ENCODE measurements around the gene PTTG1IP2.
"Not testable (repeated sequence)": the region's sequence is repeated elsewhere in the genome, so short reads cannot be mapped to it uniquely, and the experiment has no call there.

PTTG1IP2 gene

DNA sequence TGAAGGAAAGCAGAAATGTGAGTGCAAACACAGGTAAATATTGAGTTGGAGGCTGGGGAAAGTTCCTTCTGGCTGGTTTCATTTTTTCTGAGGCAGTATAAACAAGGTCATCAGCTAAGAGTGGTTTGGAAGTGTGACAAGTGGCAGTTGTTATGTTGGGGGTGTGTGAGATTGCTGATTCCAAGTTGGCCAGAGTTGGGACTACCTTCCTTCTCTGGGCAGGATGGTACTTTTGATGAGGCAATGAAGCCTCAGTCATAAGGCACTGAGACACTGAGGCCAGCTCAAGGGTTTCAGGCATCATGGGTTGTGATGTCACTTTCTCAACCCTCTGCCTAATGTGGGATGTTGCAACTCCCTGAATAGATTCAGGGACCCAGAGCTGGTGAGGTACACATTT is 8.2 kb upstream of the PTTG1IP2 start:
- H3K27me3 Mint-ChIP-seq: peaks cover 3% of the 10 kb centered on the region

DNA sequence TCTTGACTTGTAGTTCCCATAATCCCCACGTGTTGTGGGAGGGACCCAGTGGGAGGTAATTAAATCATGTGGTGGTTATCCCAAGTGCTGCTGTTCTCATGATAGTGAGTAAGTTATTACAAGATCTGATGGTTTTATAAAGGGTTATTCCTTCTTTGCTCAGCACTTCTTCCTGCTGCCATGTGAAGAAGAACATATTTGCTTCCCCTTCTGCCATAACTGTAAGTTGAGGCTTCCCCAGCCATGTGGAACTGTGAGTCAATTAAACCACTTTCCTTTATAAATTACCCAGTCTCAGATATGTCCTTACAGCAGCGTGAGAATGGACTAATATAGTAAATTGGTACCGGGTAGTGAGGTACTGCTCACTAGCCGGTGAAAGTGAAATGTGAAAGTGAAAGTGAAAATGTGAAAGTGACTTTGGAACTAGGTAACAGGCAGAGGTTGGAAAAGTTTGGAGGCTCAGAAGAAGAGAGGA is 6.2 kb upstream of the PTTG1IP2 start:
- not testable (repeated sequence) for H3K27me3 Mint-ChIP-seq
- H3K27ac Mint-ChIP-seq: peak overlapping the region; percentile 70
- H3K4me1 Mint-ChIP-seq (ENCODE audit: low read depth): peaks cover 13% of the 10 kb centered on the region
- peaks cover 20% of the 10 kb centered on the region for H3K9me3 Mint-ChIP-seq (ENCODE audit: low read depth)
- peaks cover 20% of the 10 kb centered on the region for H3K36me3 Mint-ChIP-seq
- peak overlapping the region; percentile 86 for H3K4me3 Mint-ChIP-seq

More for the DNA sequence above, 8.2 kb upstream of the PTTG1IP2 start:
- no peak overlapping the region for H3K4me3 Mint-ChIP-seq
- no peak overlapping the region for H3K27ac Mint-ChIP-seq
- peaks cover 20% of the 10 kb centered on the region for H3K9me3 Mint-ChIP-seq (ENCODE audit: low read depth)
- peaks cover 13% of the 10 kb centered on the region for H3K4me1 Mint-ChIP-seq (ENCODE audit: low read depth)
- H3K36me3 Mint-ChIP-seq: peaks cover 20% of the 10 kb centered on the region

DNA sequence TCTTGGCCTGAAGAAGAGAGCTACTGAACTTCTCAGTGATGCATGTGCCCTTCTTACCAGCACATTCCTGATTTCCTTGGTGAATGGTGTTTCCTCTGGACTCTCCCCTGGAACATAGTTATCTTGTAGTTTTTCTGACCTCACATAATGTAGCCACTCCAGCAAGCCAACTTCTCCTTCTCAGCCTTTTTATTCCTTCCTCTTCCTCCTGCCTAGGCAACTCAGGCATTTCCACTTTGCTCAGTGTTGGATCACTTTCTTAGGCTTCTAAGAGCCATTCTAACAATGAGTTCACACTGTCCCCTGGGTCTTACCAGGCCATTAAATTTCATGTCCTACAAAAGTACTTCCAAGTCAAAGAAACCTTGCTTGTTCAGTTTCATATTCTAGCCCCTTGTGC is 3.6 kb upstream of the PTTG1IP2 start:
- Mint-ChIP-seq H3K27me3 (peaks cover 2% of the 10 kb centered on the region), H3K4me1 (ENCODE audit: low read depth) (peaks cover 13% of the 10 kb centered on the region), H3K36me3 (peaks cover 20% of the 10 kb centered on the region), H3K27ac (no peak overlapping the region), H3K9me3 (ENCODE audit: low read depth) (peaks cover 20% of the 10 kb centered on the region), H3K4me3 (no peak overlapping the region)

DNA sequence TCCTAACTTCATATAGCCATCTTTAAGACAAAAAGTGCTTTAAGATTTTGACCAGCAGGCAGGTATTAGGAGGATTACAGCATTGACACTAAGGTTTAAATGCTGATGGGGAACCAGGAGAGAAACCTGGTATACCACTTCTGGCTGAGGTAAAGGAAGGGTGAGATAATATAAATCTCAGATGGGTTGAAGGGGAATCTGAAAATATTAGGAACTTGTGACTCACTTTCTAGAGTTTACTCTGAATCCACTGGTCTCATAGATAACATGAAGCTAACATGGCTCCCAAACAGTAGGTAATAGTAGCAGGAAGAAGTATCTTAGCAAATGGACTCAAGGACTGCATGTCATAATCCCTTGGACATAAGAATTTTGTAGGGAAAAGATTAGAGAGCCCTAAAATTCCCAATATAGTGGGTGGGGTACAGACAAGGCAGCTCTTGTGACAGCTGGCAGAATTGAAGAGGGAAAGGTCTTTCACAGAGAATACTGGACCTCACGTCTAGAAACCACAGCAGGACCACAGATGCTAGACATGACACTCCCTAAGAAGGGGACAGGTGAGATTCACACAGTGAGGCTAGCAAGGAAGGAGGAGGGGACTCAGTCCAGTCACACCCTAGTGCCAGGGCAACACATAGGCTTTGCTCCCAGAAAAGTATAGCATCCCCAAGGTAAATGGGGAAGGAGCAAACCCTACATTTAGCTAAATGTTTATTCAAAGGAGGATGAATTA is 3.5 kb downstream of the PTTG1IP2 start:
- Mint-ChIP-seq H3K9me3 (ENCODE audit: low read depth) (no peaks in the 10 kb centered on the region), H3K27ac (no peak overlapping the region), H3K36me3 (peaks cover 2% of the 10 kb centered on the region), H3K4me3 (no peak overlapping the region), H3K27me3 (peaks cover 9% of the 10 kb centered on the region), H3K4me1 (ENCODE audit: low read depth) (no peaks in the 10 kb centered on the region)

DNA sequence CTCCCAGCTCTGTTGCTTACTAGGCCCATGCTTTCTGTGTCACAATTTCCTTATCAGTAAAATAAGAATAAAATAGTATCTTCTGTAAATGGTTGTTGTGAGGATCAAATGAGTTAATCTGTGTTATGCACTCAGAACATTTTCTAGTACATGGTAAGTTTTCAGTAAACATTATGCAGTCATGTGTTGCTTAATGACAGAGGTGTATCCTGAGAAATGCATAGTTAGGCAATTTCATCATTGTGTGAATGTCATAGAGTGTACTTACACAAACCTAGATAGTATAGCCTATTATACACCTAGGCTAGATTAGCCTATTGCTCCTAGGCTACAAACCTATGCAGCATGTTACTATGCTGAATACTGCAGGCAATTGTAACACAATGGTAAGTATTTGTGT is 4.4 kb downstream of the PTTG1IP2 start:
- H3K27ac Mint-ChIP-seq: no peak overlapping the region
- H3K27me3 Mint-ChIP-seq: peaks cover 8% of the 10 kb centered on the region
- no peak overlapping the region for H3K4me3 Mint-ChIP-seq
- peaks cover 2% of the 10 kb centered on the region for H3K36me3 Mint-ChIP-seq
- no peaks in the 10 kb centered on the region for H3K4me1 Mint-ChIP-seq (ENCODE audit: low read depth)
- H3K9me3 Mint-ChIP-seq (ENCODE audit: low read depth): no peaks in the 10 kb centered on the region

DNA sequence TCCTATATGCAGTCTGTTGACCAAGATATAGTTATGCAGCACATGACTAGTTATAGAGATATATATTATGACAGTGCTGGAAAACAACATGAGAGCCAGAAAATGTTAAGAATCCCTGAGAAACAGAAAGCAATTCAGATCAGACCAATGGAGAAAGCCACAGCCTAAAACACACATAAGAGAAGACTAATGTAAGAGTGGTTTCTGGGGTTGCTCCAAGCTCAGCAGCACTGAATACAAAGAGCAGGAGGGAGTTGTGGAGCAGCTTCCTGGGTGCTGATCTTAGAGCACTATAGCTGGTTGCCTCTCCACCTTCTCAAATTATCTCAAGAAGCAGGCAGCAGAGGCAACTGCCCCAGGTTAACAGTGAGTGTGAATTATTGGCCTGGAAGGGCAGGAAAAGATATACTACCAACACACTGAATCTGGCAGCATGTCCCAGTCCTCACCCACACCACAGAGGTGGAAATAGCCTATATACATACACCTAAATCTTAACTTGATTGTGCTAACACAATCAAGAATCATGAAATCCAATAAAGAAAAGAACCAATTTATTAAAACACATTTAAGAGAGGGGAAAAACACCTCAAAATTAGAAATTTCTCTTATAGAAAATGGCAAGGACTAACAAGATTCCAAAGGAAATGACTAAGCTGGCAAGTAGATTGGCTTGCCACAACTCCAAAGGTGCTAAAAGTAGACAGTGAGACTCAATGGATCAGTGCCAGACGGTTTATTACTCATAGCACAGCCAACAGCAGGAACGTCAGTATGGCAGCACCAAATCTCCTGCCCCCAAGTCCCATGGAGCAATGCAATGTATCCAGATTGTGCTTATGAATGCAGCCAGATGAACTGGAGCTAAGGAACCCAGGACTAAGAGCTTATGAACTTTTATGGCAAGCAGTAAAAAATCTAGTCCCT is 5.1 kb downstream of the PTTG1IP2 start:
- Mint-ChIP-seq H3K27ac (no peak overlapping the region), H3K4me3 (no peak overlapping the region)

DNA sequence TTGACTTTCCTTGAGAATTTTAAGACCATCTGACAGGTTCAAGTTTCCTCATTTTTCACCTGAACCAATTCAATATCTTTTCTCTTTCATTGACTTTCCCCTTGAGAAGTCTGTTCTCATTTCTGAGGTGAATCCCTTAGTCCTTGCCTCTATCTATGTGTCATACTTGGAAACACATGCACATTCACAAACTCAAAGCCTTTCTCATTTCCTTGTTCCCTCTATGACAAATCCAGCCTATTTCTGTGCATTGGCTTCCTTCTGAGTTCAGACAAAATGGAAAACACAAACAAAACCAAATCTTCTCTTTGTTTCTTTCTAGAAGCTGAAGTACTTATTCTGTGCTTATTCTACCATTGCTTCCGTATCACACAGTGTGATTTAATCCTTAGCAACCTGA is 13.8 kb downstream of the PTTG1IP2 start:
- no peaks in the 10 kb centered on the region for H3K9me3 Mint-ChIP-seq (ENCODE audit: low read depth)
- no peaks in the 10 kb centered on the region for H3K36me3 Mint-ChIP-seq
- no peak overlapping the region for H3K4me3 Mint-ChIP-seq
- peaks cover 10% of the 10 kb centered on the region for H3K27me3 Mint-ChIP-seq
- H3K4me1 Mint-ChIP-seq (ENCODE audit: low read depth): no peaks in the 10 kb centered on the region
- H3K27ac Mint-ChIP-seq: no peak overlapping the region

More for the DNA sequence above, 5.1 kb downstream of the PTTG1IP2 start:
- Mint-ChIP-seq H3K9me3 (ENCODE audit: low read depth) (no peaks in the 10 kb centered on the region), H3K4me1 (ENCODE audit: low read depth) (no peaks in the 10 kb centered on the region), H3K27me3 (peaks cover 8% of the 10 kb centered on the region), H3K36me3 (peaks cover 2% of the 10 kb centered on the region)

DNA sequence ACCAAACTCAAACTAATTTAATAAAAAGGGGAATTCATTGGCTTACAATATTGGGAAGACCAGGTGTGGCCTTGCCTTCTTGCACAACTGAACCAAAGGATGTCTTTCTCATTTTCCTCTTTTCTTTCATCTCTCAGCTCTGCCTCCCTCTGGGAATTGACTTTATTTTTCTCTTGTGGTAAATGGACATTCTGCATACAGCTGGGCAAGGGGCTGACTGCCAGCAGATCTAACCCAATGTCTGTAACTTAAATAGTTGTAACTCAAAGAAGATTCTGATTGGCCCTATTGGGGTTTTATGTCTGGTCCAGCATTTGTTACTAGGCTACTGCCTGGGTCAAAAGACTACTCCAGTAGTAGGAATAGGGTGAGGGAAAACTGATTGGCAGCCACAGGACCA is 15.3 kb downstream of the PTTG1IP2 start:
- Mint-ChIP-seq H3K36me3 (no peaks in the 10 kb centered on the region), H3K9me3 (ENCODE audit: low read depth) (no peaks in the 10 kb centered on the region), H3K27ac (no peak overlapping the region), H3K4me3 (no peak overlapping the region), H3K27me3 (peaks cover 13% of the 10 kb centered on the region), H3K4me1 (ENCODE audit: low read depth) (no peaks in the 10 kb centered on the region)

DNA sequence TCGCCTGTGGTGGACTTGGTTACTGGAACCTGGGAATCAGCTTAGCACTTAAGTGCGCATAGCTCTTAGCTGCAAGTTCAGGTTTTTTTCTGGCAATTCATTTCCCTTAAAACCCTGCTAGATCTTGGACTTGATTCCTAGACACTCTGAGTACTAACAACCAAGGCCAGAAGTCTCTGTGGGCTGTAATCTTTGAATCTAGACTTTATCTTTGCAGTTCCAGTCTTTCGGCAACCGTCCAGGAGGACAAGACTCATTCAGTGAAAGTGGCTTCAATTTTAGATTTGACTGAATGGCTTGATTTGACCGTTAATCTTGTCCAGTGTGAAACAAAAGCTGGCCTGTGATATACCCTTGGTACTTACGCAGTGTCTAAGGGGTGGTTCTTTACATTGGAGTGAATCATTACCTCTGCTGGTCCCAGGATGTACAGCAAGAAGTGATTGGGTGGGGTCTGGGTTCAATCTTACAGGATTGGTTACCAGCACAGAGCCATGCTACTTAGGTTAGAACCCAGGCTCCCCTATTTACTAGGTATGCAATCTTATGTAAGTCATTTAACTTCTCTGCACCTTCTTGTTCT is 16.4 kb downstream of the PTTG1IP2 start:
- Mint-ChIP-seq H3K36me3 (no peaks in the 10 kb centered on the region), H3K27ac (no peak overlapping the region), H3K27me3 (peaks cover 12% of the 10 kb centered on the region), H3K4me3 (no peak overlapping the region), H3K9me3 (ENCODE audit: low read depth) (no peaks in the 10 kb centered on the region), H3K4me1 (ENCODE audit: low read depth) (no peaks in the 10 kb centered on the region)

DNA sequence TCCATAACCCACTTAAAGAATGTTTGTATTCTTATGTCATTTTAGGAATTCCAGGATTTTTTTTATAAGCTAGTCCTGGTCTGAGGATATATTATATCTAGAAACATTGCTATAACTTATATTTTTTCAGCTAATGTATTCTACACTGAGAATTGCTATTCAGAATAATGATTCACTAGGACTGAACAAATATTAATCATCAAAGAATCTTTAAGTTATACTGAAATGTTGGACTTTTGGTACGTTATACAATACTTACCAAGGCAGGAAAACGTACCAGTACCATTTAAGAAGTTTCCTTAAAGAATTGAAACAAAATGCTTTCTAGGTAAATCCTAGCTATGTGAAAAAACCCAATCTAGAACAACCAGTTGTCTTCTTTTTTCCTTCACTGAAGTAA is 18.4 kb downstream of the PTTG1IP2 start:
- Mint-ChIP-seq H3K4me1 (ENCODE audit: low read depth) (no peaks in the 10 kb centered on the region), H3K36me3 (no peaks in the 10 kb centered on the region), H3K4me3 (no peak overlapping the region), H3K27ac (no peak overlapping the region), H3K9me3 (ENCODE audit: low read depth) (no peaks in the 10 kb centered on the region), H3K27me3 (peaks cover 10% of the 10 kb centered on the region)

DNA sequence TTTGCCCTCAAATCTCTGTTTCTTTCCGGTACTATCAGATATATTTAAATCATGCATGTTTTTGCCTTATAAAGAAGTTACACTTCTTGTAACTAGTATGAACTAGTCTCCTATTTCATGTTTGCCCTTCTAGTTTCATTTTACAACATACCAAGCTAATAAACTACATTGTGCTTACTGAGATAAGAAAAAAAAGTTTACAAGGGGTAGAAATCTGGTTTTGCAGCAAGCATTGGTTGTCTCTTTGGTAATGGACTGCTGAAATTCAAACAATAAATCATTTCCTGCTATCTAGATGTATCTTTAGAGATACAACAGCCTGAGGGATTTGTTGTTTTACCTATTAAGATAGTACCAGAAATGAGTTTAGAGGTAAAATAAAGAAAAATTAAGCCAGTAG is 18.8 kb downstream of the PTTG1IP2 start:
- no peak overlapping the region for H3K27ac Mint-ChIP-seq
- no peaks in the 10 kb centered on the region for H3K9me3 Mint-ChIP-seq (ENCODE audit: low read depth)
- H3K4me3 Mint-ChIP-seq: no peak overlapping the region
- H3K27me3 Mint-ChIP-seq: peaks cover 10% of the 10 kb centered on the region
- H3K4me1 Mint-ChIP-seq (ENCODE audit: low read depth): no peaks in the 10 kb centered on the region
- H3K36me3 Mint-ChIP-seq: no peaks in the 10 kb centered on the region

DNA sequence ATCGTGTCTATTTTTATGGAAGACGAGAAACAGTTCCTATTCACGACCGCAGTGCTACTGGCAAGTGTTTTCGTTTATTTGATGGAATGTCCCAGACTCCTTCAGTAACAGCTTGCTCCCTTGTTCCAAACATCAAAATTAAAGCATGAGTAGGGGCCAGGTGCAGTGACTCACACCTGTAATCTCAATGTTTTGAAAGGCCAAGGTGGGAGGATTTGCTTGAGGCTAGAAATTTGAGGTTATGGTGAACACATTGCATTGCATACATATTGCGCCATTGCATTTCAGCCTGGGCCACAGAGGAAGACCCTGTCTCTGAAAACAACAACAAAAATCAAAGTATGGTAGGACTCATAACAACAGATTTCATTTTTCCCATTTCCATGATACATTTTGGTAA is 22.8 kb downstream of the PTTG1IP2 start:
- H3K9me3 Mint-ChIP-seq (ENCODE audit: low read depth): no peaks in the 10 kb centered on the region
- H3K27ac Mint-ChIP-seq: no peak overlapping the region

DNA sequence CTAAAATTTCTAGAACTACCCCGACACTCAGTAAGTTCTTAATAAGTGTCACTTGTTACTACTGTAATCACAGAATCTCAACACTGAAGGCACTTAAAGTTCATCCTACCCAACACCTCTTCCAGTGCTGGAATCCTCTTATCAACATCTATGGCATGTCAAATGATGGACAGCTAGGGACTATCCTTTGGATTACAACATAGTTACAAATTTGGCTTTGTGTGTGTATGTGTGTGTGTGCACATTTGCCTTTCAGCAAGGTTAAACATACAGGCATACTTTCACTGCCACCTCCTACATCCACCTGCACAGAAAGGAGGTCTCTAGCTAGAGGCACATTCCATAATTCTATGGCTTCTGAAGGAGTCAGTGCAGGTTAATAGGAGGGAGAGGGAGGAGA is 25.8 kb downstream of the PTTG1IP2 start:
- no peaks in the 10 kb centered on the region for H3K9me3 Mint-ChIP-seq (ENCODE audit: low read depth)
- H3K4me1 Mint-ChIP-seq (ENCODE audit: low read depth): no peaks in the 10 kb centered on the region
- peaks cover 3% of the 10 kb centered on the region for H3K27me3 Mint-ChIP-seq
- H3K36me3 Mint-ChIP-seq: no peaks in the 10 kb centered on the region
- no peak overlapping the region for H3K27ac Mint-ChIP-seq
- H3K4me3 Mint-ChIP-seq: no peak overlapping the region

More for the DNA sequence above, 22.8 kb downstream of the PTTG1IP2 start:
- Mint-ChIP-seq H3K4me1 (ENCODE audit: low read depth) (no peaks in the 10 kb centered on the region), H3K27me3 (peaks cover 5% of the 10 kb centered on the region), H3K36me3 (no peaks in the 10 kb centered on the region), H3K4me3 (no peak overlapping the region)

DNA sequence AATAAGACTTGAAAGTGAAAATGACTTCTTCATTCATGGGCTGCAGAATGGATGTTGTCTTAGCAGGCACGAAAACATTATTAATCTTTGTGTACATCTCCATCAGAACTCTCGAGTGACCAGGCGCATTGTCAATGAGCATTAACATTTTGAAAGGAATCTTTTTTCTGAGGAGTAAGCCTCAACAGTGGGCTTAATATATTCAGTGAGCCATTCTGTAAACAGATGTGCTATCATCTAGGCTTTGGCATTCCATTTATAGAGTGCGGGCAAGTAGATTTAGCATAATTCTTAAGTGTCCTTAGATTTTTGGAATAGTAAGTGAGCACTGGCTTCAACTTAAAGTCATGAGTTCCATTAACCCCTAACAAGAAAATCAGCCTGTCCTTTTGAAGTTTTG is 33.1 kb downstream of the PTTG1IP2 start:
- Mint-ChIP-seq H3K4me3 (no peak overlapping the region), H3K9me3 (ENCODE audit: low read depth) (no peaks in the 10 kb centered on the region), H3K27me3 (peaks cover 3% of the 10 kb centered on the region), H3K4me1 (ENCODE audit: low read depth) (no peaks in the 10 kb centered on the region), H3K27ac (no peak overlapping the region), H3K36me3 (no peaks in the 10 kb centered on the region)

DNA sequence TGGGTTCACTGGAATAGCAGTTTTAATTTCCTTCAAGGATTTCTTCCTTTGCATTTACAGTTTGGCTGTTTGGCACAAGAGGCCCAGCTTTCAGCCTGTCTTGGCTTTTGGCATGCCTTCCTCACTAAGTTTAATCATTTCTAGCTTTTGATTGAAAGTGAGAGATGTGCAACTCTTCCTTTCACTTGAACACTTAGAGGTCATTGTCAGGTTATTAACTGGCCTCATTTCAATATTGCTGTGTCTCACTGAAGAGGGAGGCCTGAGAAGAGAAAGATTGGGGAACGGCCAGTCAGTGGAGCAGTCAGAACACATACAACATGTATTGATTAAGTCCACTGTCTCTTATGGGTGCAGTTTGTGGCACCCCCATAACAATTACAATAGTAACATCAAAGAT is 33.9 kb downstream of the PTTG1IP2 start:
- Mint-ChIP-seq H3K9me3 (ENCODE audit: low read depth) (no peaks in the 10 kb centered on the region), H3K4me3 (no peak overlapping the region), H3K27me3 (peaks cover 1% of the 10 kb centered on the region), H3K27ac (no peak overlapping the region), H3K36me3 (no peaks in the 10 kb centered on the region), H3K4me1 (ENCODE audit: low read depth) (no peaks in the 10 kb centered on the region)
